Loucy (cell line): ENCODE data around the gene CRYBG2.

Experiments used
- H2AFZ ChIP-seq: fragments of 200-600 bp; sonication (generic); 2 replicates; pipeline ENCODE4 v1.6.0; 2016; ENCODE audit warnings: antibody characterized with exemption, mild to moderate bottlenecking, low read length, moderate library complexity
- H3F3A ChIP-seq: fragments of 200-600 bp; 2 replicates; pipeline ENCODE4 v1.6.0; 2016; ENCODE audit warnings: antibody characterized with exemption, low read depth, mild to moderate bottlenecking
- H3K27me3 ChIP-seq: fragments of 200-600 bp; sonication (generic); 2 replicates; pipeline ENCODE4 v1.6.1; 2014; ENCODE audit warnings: low read length, mild to moderate bottlenecking; ENCODE audit not compliant: insufficient read depth, poor library complexity, severe bottlenecking
- H3K36me3 ChIP-seq: fragments of 200-600 bp; sonication (generic); 2 replicates; pipeline ENCODE4 v1.6.1; 2016; ENCODE audit warnings: low read length; ENCODE audit not compliant: insufficient read depth
- H3K4me1 ChIP-seq: fragments of 200-600 bp; sonication (generic); 2 replicates; pipeline ENCODE4 v1.5.1; 2014; ENCODE audit warnings: low read length, mild to moderate bottlenecking; ENCODE audit not compliant: insufficient read depth, poor library complexity, severe bottlenecking
- H3K4me2 ChIP-seq: fragments of 200-600 bp; sonication (generic); 2 replicates; pipeline ENCODE4 v1.6.0; 2014; ENCODE audit warnings: antibody characterized with exemption, low read length, low read depth, mild to moderate bottlenecking; ENCODE audit not compliant: poor library complexity, severe bottlenecking
- H3K4me3 ChIP-seq: fragments of 200-600 bp; sonication (generic); 2 replicates; pipeline ENCODE4 v1.5.1; 2014; ENCODE audit warnings: low read length, mild to moderate bottlenecking, mixed read lengths; ENCODE audit not compliant: poor library complexity, severe bottlenecking
- H3K79me2 ChIP-seq: fragments of 200-600 bp; sonication (generic); 2 replicates; pipeline ENCODE4 v1.6.1; 2014; ENCODE audit warnings: low read length; ENCODE audit not compliant: insufficient read depth
- H3K9ac ChIP-seq: fragments of 200-600 bp; sonication (generic); 2 replicates; pipeline ENCODE4 v1.6.0; 2014; ENCODE audit warnings: mild to moderate bottlenecking, low read depth, low read length, moderate library complexity; ENCODE audit not compliant: poor library complexity, severe bottlenecking
- H3K9me2 ChIP-seq: fragments of 200-600 bp; sonication (generic); replicated peaks from 2 replicates; pipeline ENCODE4 v1.6.1; 2016; ENCODE audit warnings: low read depth, low read length, mixed read lengths
- H3K9me3 ChIP-seq: fragments of 200-600 bp; sonication (generic); 2 replicates; pipeline ENCODE4 v1.6.1; 2014; ENCODE audit warnings: mild to moderate bottlenecking, antibody characterized with exemption, low read length, low read depth; ENCODE audit not compliant: insufficient read depth
- H4K20me1 ChIP-seq: fragments of 200-600 bp; sonication (generic); 2 replicates; pipeline ENCODE4 v1.6.0; 2014; ENCODE audit warnings: antibody characterized with exemption, low read length, mild to moderate bottlenecking; ENCODE audit not compliant: insufficient read depth, poor library complexity, severe bottlenecking
- EZH2phosphoT487 ChIP-seq: fragments of 200-600 bp; IDR thresholded peaks from 2 replicates; pipeline ENCODE4 v1.6.1; 2018; ENCODE audit warnings: antibody characterized with exemption, mild to moderate bottlenecking, moderate library complexity, borderline replicate concordance
- TF ChIP-seq, protein P1 (sequence below): fragments of 200-600 bp; sonication (generic); conservative IDR thresholded peaks from 2 replicates; pipeline ENCODE4 v1.5.1; 2014; ENCODE audit warnings: mild to moderate bottlenecking, antibody characterized with exemption, low read length

The CRYBG2 gene

DNA sequence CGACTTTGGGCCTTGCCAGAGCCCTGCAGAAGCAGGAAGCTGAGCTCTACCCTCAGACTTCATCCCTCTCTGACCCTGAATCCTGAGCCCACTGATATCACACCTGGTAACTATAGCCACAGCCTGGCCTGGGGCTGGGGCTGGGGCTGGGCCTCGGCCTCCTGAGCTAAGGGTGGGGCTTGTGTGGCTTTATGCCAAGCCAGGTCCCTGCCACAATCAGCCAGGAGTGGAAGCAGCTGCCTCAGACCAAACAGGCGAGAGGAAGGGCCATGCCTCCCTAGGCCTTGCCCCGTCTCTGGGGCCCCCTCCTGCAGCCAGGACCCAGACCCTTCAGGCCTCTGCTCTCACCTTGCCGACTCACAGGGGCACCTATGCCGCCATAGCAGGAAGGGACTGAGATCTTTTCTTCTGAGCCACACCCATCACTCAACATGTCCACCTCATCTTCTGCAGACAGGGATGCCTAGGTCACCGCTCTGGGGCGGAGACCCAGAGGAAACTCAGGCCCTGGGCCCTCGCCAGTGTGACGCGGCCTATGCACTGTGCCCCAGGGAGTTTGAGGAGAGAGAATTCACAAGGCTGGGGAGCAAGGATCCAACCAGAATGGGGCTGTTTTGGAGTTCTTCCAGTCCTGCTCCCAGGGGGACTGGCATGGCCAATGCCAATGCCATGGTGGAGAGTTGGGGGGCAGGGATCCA, 53.2 kb downstream of the CRYBG2 start:
- no peaks in the 10 kb centered on the region for H3K27me3 ChIP-seq
- H3F3A ChIP-seq = no peaks in the 10 kb centered on the region
- H3K4me3 ChIP-seq = no peak overlapping the region
- no peaks in the 10 kb centered on the region for H3K36me3 ChIP-seq
- H3K9me2 ChIP-seq = no peaks in the 10 kb centered on the region
- no peaks in the 10 kb centered on the region for H3K9me3 ChIP-seq
- no peak overlapping the region for H2AFZ ChIP-seq
- no peak overlapping the region for H3K4me2 ChIP-seq
- TF ChIP-seq, protein P1, sequence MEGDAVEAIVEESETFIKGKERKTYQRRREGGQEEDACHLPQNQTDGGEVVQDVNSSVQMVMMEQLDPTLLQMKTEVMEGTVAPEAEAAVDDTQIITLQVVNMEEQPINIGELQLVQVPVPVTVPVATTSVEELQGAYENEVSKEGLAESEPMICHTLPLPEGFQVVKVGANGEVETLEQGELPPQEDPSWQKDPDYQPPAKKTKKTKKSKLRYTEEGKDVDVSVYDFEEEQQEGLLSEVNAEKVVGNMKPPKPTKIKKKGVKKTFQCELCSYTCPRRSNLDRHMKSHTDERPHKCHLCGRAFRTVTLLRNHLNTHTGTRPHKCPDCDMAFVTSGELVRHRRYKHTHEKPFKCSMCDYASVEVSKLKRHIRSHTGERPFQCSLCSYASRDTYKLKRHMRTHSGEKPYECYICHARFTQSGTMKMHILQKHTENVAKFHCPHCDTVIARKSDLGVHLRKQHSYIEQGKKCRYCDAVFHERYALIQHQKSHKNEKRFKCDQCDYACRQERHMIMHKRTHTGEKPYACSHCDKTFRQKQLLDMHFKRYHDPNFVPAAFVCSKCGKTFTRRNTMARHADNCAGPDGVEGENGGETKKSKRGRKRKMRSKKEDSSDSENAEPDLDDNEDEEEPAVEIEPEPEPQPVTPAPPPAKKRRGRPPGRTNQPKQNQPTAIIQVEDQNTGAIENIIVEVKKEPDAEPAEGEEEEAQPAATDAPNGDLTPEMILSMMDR = no peak
- peak overlapping the region; percentile 47 for H3K9ac ChIP-seq
- H3K79me2 ChIP-seq = no peaks in the 10 kb centered on the region
- H3K4me1 ChIP-seq = peaks cover 18% of the 10 kb centered on the region
- H4K20me1 ChIP-seq = no peaks in the 10 kb centered on the region

- Histone ChIP-seq H3K4me3 (no peak overlapping the region), H3K9me3 (no peaks in the 10 kb centered on the region), H3K79me2 (no peaks in the 10 kb centered on the region), H3K27me3 (no peaks in the 10 kb centered on the region), H2AFZ (no peak overlapping the region), H3K36me3 (no peaks in the 10 kb centered on the region), H3K4me1 (peaks cover 19% of the 10 kb centered on the region), H3K4me2 (no peak overlapping the region), H3K9ac (no peak overlapping the region), H3K9me2 (no peaks in the 10 kb centered on the region), H4K20me1 (no peaks in the 10 kb centered on the region), H3F3A (no peaks in the 10 kb centered on the region)
- TF ChIP-seq, protein P1 = no peak
- TF ChIP-seq EZH2phosphoT487 = no peak
These were observed 56.2 kb downstream of the CRYBG2 start for GRCh38 chr1:26297791-26298124.

DNA sequence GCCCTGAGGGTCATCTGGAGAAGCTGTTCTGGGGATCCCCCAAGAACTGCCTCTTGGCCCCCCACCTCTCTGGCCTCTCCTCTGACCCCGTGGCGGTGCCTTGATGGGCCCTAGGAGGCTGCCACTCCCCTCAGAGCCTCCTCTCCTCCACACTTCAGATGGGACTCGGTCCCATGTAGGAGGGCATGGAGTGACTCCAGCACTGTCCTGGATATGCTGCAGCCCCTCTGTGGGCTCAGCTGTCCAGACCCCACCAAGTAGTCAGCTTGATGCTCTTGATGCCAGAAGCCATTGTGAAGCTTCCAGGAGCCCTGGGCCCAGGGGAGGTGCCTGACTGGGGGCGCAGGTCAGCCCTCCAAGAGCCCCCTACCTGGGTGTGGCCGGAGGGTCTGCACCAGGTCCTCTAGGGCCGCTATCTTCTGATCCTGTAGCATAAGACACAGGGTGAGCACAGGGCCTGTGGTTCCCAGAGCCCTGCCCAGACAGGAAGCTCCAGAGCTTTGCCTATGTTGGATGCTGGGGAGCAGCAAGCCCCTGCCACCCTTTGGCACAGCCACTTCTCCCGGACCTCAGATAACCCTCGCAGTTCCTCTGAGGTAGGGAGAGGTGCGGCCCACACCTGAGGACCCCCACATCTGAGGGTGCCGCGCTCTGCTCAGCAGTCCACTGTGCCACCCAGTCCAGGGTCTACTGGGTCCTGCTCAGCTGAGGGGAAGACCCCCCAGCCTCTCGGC, 56.7 kb downstream of the CRYBG2 start:
- H3K27me3 ChIP-seq = no peaks in the 10 kb centered on the region
- H3K36me3 ChIP-seq = no peaks in the 10 kb centered on the region
- H3K4me1 ChIP-seq = peaks cover 19% of the 10 kb centered on the region
- H3F3A ChIP-seq = no peaks in the 10 kb centered on the region
- H3K9me3 ChIP-seq = no peaks in the 10 kb centered on the region
- H3K9me2 ChIP-seq = no peaks in the 10 kb centered on the region
- H2AFZ ChIP-seq = no peak overlapping the region
- no peak for TF ChIP-seq EZH2phosphoT487
- TF ChIP-seq, protein P1 = no peak
- no peaks in the 10 kb centered on the region for H4K20me1 ChIP-seq
- H3K4me2 ChIP-seq = no peak overlapping the region
- H3K4me3 ChIP-seq = no peak overlapping the region
- H3K9ac ChIP-seq = no peak overlapping the region
- H3K79me2 ChIP-seq = no peaks in the 10 kb centered on the region
